ENCODE results near the gene AP1M2. TPM values are rescaled to one million over a fixed set of nuclear protein-coding genes. Genes with fewer than 3 reads are reported as not detected.

Gene AP1M2
- total RNA-seq, 1 donor from 2014 or later, result 36.9 TPM

DNA sequence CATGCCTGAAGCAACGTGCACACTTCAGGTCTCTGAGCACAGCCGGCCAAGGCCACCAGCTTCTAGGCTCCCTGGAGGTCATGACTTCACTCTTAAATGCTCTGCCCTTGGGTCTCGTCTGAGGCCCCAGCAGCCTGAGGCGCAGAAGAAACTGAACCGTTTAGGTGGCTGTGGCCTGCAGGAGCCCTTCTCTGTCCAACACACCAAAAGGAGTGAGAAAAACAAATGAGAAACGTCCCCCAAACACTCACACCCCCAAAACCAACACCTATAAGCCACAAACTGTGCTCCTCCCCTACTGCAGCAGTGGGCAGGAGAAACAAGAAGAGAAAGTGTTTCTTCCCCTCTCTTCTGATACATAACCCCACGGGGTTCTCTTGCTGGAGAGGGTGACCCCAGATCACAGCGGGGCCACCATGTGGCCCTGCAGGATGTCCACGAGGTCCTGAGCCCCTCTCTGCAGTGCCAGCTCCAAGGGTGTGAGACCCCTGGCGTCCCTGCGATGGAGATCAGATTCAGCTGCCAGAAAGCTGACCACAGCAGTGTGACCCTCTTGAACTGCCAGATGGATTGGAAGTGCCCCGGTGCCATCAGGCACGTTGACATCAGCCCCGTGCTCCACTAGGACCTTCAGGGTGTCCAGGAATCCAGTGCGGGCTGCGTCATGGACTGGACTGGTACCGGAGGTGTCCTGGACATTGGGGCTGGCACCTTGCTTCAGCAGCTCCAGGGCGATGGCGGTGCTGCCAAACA, 20.3 kb downstream of the AP1M2 start:
- H3K27me3 ChIP-seq (ENCODE audit: low read depth), result no peaks in the 10 kb centered on the region
- DNase-seq, result no peak
- H3K9me3 ChIP-seq, result no peaks in the 10 kb centered on the region
- peaks cover 33% of the 10 kb centered on the region for H3K4me1 ChIP-seq
- TF ChIP-seq, protein P1, sequence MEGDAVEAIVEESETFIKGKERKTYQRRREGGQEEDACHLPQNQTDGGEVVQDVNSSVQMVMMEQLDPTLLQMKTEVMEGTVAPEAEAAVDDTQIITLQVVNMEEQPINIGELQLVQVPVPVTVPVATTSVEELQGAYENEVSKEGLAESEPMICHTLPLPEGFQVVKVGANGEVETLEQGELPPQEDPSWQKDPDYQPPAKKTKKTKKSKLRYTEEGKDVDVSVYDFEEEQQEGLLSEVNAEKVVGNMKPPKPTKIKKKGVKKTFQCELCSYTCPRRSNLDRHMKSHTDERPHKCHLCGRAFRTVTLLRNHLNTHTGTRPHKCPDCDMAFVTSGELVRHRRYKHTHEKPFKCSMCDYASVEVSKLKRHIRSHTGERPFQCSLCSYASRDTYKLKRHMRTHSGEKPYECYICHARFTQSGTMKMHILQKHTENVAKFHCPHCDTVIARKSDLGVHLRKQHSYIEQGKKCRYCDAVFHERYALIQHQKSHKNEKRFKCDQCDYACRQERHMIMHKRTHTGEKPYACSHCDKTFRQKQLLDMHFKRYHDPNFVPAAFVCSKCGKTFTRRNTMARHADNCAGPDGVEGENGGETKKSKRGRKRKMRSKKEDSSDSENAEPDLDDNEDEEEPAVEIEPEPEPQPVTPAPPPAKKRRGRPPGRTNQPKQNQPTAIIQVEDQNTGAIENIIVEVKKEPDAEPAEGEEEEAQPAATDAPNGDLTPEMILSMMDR (IDR thresholded peaks at IDR 0.05), result no peak
- peak overlapping the region; percentile 87 for H3K27ac ChIP-seq
- peaks cover 9% of the 10 kb centered on the region for H3K36me3 ChIP-seq
- no peak for ATAC-seq
- peak overlapping the region; percentile 89 for H3K4me3 ChIP-seq
- intact Hi-C loops (cut with DNase I), result no loop called here

DNA sequence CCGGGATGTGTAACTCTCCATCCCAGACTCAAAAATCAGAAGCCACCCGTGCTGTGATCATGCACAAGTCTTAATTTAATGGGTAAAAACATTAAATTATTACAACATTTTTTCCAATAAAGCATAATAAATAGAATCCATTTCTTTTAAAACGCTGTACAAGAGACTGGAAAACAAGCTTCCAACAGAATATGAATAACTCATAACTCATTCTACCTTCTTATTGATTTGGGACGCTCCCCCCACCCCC, 20.8 kb downstream of the AP1M2 start:
- Histone ChIP-seq H3K27me3 (ENCODE audit: low read depth) (no peaks in the 10 kb centered on the region), H3K4me1 (peaks cover 33% of the 10 kb centered on the region), H3K27ac (peak overlapping the region; percentile 87), H3K36me3 (peaks cover 12% of the 10 kb centered on the region), H3K4me3 (peak overlapping the region; percentile 89), H3K9me3 (no peaks in the 10 kb centered on the region)
- TF ChIP-seq, protein P1 (IDR thresholded peaks at IDR 0.05), result no peak
- intact Hi-C loops (cut with DNase I), result no loop called here
- no peak for ATAC-seq
- DNase-seq, result no peak

DNA sequence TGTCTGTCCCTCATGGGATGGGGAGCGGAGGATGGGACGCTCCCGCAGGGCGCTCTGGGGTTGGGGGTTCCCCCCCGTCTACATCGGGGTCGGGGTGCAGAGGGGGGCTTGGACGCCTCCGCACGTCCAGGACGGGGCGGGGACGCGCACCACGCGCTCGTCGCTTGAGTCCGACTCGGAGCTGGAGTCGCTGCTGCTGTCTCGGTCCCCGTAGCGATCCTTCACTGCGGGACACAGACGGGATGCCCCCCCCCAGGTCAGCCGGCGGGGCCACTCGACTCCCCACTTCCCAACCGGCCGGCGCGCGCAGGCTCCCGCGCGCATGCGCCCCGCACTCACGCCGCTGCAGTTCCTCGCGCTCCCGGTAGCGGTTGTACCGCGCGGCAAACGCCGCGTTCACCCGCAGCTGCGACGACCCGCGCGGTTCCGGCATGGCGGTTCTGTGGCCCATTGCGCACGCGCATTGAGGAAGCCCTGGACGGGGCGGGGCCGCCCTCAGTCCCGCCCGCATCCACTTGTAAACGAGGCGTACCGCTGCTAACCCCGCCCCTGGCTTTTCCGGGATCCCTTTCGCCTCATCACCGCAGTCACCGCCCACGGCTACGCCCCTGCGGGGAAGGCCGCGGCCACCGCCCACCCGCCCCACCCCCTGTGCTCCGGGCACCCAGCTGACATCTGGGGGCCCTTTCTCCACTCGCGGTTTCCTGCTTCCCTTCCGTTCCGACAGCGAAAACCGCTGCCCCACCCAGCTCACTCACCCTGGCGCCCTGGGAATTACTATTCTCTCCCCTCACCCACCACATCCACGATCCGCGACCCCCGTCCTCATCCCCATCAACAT, 21.3 kb downstream of the AP1M2 start, which contains the start of gene KRI1:
TSS of gene KRI1 (minus strand) at position 444 of the 841 bp plus-strand sequence. CDS start at position 433, 11 bp downstream.
- intact Hi-C loops (cut with DNase I), result no loop called here

DNA sequence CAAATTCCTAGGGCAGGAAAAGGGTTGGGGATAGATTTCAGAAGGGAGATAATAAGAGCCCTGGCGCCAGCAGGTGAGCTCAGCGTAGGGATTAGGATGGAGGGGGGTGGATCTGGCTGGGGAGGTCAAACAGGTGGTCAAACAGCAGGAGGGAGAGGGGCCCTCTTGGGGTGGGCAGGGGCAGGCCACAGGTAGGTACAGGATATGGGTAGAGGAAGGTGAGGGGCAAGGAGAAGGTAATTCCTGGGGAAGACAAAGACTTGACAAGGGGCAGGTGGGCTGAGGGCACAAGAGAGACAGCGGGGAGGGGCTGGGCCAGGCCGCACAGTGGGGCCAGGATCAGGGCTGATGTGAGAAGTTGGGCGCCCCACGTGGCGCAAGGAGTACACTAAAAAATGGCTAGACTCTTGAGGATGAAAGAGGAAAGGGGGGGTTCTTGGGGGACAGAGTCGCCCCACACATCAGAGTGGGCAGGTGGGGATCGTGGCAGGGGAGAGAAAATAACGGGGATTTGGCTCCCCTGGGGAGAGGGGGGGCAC, 22.0 kb downstream of the AP1M2 start:
- peaks cover 24% of the 10 kb centered on the region for H3K36me3 ChIP-seq
- intact Hi-C loops (cut with DNase I), result no loop called here
- no peaks in the 10 kb centered on the region for H3K27me3 ChIP-seq (ENCODE audit: low read depth)
- H3K4me3 ChIP-seq, result peak overlapping the region; percentile 89
- ATAC-seq (peak; percentile 6 to 32), DNase-seq (peak; percentile 68)
- H3K9me3 ChIP-seq, result no peaks in the 10 kb centered on the region
- H3K4me1 ChIP-seq, result peaks cover 33% of the 10 kb centered on the region
- H3K27ac ChIP-seq, result peak overlapping the region; percentile 87
- TF ChIP-seq, protein P1 (IDR thresholded peaks at IDR 0.05), result no peak

More for the DNA sequence above, 21.3 kb downstream of the AP1M2 start, which contains the start of gene KRI1:
- H3K27me3 ChIP-seq (ENCODE audit: low read depth), result no peaks in the 10 kb centered on the region
- ATAC-seq (peak; percentile 89 to 91), DNase-seq (peak; percentile 99)
- H3K36me3 ChIP-seq, result peaks cover 17% of the 10 kb centered on the region
- H3K9me3 ChIP-seq, result no peaks in the 10 kb centered on the region
- TF ChIP-seq, protein P1 (IDR thresholded peaks at IDR 0.05), result peak; percentile 43
- peaks cover 33% of the 10 kb centered on the region for H3K4me1 ChIP-seq
- peak within 1 kb of the TSS; percentile 89 for H3K4me3 ChIP-seq
- H3K27ac ChIP-seq, result peak within 1 kb of the TSS; percentile 87

- no peak for DNase-seq
- H3K27me3 ChIP-seq (ENCODE audit: low read depth), result no peaks in the 10 kb centered on the region
- H3K9me3 ChIP-seq, result no peaks in the 10 kb centered on the region
- peaks cover 21% of the 10 kb centered on the region for H3K4me1 ChIP-seq
- TF ChIP-seq, protein P1 (IDR thresholded peaks at IDR 0.05), result no peak
- H3K36me3 ChIP-seq, result peaks cover 48% of the 10 kb centered on the region
- ATAC-seq, result no peak
- intact Hi-C loops (cut with DNase I), result no loop called here
- no peak overlapping the region for H3K4me3 ChIP-seq
- H3K27ac ChIP-seq, result no peak overlapping the region
Observed at GRCh38 chr19:10562609-10563008, 24.5 kb downstream of the AP1M2 start.

All from lower lobe of right lung (tissue), 2 donors.